ENCODE results near the gene EIF4G3. TPM values are rescaled to one million over a fixed set of nuclear protein-coding genes. Genes with fewer than 3 reads are reported as not detected.
"Not testable (repeated sequence)": the region's sequence is repeated elsewhere in the genome, so short reads cannot be mapped to it uniquely, and the experiment has no call there.

The EIF4G3 gene
- total RNA-seq, 1 donor from 2014 or later: 43.0 TPM

- peak; percentile 20 to 45 for ATAC-seq
- no peaks in the 10 kb centered on the region for H3K9me3 ChIP-seq
- TF ChIP-seq, protein P1, sequence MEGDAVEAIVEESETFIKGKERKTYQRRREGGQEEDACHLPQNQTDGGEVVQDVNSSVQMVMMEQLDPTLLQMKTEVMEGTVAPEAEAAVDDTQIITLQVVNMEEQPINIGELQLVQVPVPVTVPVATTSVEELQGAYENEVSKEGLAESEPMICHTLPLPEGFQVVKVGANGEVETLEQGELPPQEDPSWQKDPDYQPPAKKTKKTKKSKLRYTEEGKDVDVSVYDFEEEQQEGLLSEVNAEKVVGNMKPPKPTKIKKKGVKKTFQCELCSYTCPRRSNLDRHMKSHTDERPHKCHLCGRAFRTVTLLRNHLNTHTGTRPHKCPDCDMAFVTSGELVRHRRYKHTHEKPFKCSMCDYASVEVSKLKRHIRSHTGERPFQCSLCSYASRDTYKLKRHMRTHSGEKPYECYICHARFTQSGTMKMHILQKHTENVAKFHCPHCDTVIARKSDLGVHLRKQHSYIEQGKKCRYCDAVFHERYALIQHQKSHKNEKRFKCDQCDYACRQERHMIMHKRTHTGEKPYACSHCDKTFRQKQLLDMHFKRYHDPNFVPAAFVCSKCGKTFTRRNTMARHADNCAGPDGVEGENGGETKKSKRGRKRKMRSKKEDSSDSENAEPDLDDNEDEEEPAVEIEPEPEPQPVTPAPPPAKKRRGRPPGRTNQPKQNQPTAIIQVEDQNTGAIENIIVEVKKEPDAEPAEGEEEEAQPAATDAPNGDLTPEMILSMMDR (IDR thresholded peaks at IDR 0.05): peak; percentile 20
Observed at GRCh38 chr1:21217812-21218596, 41.3 kb upstream of the EIF4G3 start.

GRCh38 chr1:21216835-21217811 lies 40.4 kb upstream of the EIF4G3 start:
- Histone ChIP-seq H3K27me3 (ENCODE audit: low read depth) (no peaks in the 10 kb centered on the region), H3K36me3 (peaks cover 45% of the 10 kb centered on the region), H3K9me3 (no peaks in the 10 kb centered on the region), H3K4me3 (no peak overlapping the region), H3K4me1 (no peaks in the 10 kb centered on the region), H3K27ac (no peak overlapping the region)
- DNase-seq (peak; percentile 58), ATAC-seq (peak; percentile 57)
- intact Hi-C loops (cut with DNase I): no loop called here
- TF ChIP-seq, protein P1 (IDR thresholded peaks at IDR 0.05): peak; percentile 70

More at GRCh38 chr1:21217812-21218596, 41.3 kb upstream of the EIF4G3 start:
- Histone ChIP-seq H3K27ac (no peak overlapping the region), H3K36me3 (peaks cover 54% of the 10 kb centered on the region), H3K4me3 (no peak overlapping the region), H3K4me1 (no peaks in the 10 kb centered on the region), H3K27me3 (ENCODE audit: low read depth) (no peaks in the 10 kb centered on the region)
- DNase-seq: peak; percentile 56
- intact Hi-C loops (cut with DNase I): no loop called here

GRCh38 chr1:21212126-21212525 lies 35.4 kb upstream of the EIF4G3 start:
- no peaks in the 10 kb centered on the region for H3K36me3 ChIP-seq
- no peak overlapping the region for H3K27ac ChIP-seq
- DNase-seq: no peak
- TF ChIP-seq, protein P1 (IDR thresholded peaks at IDR 0.05): no peak
- H3K4me1 ChIP-seq: no peaks in the 10 kb centered on the region
- intact Hi-C loops (cut with DNase I): no loop called here
- H3K9me3 ChIP-seq: no peaks in the 10 kb centered on the region
- H3K4me3 ChIP-seq: no peak overlapping the region
- H3K27me3 ChIP-seq (ENCODE audit: low read depth): no peaks in the 10 kb centered on the region
- no peak for ATAC-seq

DNA sequence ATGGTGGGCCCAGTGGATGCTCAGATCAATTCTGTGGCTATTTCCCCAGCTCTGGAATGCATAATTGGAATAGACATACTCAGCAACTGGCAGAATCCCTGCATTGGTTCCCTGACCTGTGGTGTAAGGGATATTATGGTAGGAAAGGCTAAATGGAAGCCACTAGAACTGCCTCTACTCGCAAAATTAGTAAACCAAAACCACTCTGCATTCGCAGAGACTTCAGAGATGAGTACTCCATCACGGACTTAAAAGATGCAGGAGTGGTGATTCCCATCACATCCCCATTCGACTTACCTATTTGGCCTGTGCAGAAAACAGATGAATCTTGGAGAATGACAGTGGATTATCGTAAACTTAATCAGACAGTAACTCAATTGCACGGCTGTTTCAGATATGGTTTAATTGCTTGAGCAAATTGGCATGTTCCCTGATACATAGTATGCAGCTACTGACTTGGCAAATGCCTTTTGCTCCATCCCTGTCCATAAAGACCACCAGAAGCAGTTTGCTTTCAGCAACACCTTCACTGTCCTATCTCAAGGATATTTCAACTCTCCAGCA lies 31.5 kb upstream of the EIF4G3 start:
- H3K4me1 ChIP-seq; H3K27me3 ChIP-seq (ENCODE audit: low read depth); H3K9me3 ChIP-seq; H3K36me3 ChIP-seq; intact Hi-C loops (cut with DNase I); DNase-seq; H3K27ac ChIP-seq; H3K4me3 ChIP-seq; ATAC-seq: not testable (repeated sequence)

DNA sequence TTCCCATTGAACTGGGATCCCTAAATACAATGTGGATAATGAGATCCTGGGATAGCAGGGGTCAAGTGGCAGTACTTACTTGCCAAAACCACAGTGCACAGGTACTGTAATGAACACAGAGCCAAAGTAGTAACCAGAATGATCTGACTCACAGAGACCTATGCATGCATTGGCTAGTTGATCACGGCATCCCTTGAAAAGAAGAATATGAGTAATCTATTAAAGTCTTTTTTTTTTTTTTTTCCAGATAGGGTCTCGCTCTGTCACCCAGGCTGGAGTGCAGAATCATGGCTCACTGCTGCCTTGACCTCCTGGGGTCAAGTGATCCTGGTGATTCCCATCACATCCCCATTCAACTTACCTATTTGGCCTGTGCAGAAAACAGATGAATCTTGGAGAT lies 29.4 kb upstream of the EIF4G3 start:
- TF ChIP-seq, protein P1 (IDR thresholded peaks at IDR 0.05): no peak
- H3K27me3 ChIP-seq (ENCODE audit: low read depth): no peaks in the 10 kb centered on the region
- H3K4me1 ChIP-seq: no peaks in the 10 kb centered on the region
- ATAC-seq: no peak
- no peak overlapping the region for H3K4me3 ChIP-seq
- no peaks in the 10 kb centered on the region for H3K9me3 ChIP-seq
- no peak overlapping the region for H3K27ac ChIP-seq
- DNase-seq: no peak
- intact Hi-C loops (cut with DNase I): no loop called here
- H3K36me3 ChIP-seq: no peaks in the 10 kb centered on the region

All from lower lobe of right lung (tissue), 2 donors.